HUDEP-2 (cell line): ENCODE results near the gene SSTR5.

ENCODE experiments used
- DNase-seq, 76 experiments: peaks; one replicate each; lab custom pipeline; 2025; ENCODE audit not compliant: unreplicated experiment in 76 of 76; lab: John Stamatoyannopoulos, UW

SSTR5 gene

GRCh38 chr16:1053700-1054368 lies 18.7 kb upstream of the SSTR5 start:
- DNase-seq, result no peak

DNA sequence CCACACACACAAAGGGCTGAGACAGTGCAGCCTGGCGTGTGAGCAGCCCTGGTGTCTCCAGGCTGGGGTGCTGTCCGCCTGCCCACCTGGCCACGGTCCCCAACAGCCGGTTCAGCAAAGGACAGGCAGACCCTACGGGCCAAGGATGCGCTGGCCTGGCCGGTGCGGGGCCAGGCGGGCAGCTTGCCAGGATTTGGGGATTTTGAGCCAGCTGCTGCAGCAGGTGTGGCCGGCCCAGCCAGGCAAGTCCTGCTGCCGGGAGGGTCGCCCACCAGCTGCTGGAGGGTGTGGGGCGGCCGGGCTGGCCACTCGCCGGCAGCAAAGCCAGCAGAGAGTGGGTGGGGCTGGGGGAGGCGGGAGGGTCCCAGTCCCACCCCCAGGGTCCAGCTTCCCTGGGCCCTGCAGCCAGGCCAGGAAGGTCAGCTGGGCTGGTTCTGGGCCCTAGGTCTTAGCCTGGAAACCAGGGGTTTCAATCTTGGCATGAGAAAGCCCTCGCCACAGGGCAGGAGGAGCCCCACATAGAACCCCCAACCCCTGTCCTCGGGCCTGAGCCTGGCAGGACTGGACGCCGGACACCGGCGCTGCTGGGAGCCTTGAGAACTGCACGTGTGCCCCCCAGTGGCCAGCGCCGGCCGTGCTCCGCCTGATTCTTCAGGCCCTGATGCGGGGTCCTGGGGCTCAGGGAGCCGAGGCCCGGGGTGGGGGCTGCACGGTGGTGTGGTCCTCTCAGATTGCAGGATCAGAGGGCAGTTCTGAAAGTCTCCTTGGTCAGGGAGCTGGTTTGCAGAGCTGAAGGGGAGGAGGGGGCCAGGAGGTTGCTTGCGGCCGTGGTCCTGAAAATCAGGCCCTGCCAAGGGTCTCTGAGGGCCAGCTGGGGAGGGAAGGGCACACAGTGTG lies 17.6 kb upstream of the SSTR5 start:
- peak in 16 of 76 experiments; percentile 6 to 37 (median 14) for DNase-seq

DNA sequence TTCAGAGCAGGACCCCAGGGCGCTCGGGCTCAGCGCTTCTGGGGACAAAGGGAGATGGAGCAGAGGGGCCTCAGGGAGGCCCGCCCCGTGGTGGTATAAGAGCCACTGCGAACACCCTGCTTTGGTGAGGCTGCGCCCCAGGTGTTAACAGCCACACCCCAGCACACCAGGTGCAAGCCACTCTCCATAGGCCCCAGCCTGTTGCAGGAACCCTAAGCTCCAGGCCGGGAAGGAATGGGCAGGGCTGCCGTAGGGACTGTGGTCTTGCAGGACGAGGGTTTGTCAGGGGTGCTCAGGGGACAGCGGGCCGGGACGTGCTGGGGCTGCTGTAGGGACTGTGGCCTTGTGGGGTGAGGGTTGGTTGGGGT lies 17.0 kb upstream of the SSTR5 start:
- no peak for DNase-seq

DNA sequence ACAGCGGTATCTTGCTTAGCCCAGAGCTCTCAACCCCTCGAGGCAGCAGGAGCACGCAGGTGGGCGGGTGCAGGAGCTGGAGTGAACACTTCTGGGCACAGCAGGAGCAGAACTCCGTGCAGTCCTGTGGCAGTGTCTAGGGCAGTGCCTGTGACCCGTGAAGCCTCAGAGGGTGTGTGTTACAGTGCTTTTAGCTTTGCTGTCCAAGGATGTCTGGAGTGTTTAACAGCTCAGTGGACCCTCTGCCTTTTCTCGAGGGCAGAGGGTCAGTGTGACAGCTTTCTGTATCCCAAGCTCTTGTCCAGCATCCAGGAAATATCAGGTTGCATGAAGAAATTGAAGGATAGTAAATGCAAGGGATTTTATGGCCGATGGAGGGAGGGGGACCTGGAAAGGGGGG lies 16.4 kb upstream of the SSTR5 start:
- peak in 1 of 76 experiments; percentile 11 for DNase-seq

DNA sequence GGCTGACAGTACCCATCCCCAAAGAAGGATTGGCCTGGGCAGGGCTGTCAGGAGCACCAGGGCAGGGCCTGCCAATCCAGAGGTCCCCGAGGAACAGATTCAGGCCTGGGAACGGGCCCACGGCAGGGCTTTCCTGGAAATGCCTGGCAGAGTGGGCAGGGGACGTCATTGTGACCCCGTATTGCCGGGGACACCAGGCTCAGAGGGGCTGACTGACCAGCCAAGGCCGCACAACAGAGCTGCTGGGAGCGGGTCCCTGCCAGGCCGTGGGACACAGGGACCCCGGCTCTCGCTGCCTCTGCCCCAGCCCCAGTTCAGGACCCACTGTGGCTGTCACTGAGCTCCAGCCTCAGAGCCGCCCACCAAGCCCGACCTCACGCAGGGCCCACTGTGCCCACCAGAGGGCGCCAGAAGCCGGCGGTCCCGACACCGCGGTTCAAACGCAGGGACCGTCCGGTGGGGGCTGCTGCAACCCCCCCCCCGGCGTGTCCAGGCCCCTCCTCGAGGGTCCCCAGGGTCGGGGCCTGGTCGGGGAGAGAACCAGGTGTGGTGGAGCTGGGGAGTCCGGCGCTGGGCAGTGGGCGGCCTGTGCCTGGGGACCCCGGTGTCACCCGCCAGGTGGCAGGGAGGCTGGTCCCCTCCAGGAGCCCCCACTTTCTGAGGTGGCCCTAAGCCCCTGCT lies 15.2 kb upstream of the SSTR5 start:
- DNase-seq, result peak in 44 of 76 experiments; percentile 0 to 67 (median 31)

DNA sequence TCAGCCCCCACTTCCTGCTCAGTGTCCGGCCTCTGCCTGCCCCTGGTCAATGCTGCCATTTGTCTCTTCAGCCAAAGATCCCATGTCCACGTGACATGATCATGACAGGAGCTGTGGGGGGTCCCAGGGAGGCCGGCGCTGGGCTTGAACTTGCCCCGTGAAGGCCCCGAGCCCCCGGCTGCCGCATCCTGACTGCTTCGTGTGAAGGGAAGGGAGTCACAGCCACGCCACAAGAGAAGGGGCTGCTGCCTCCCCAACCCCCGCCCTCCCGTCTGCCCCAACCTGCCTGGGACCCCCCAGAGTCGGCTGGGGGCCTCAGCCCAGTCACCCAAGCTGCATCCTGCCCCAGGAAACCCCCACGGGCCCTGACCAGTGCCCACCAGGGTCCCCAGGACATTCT lies 14.3 kb upstream of the SSTR5 start:
- no peak for DNase-seq

DNA sequence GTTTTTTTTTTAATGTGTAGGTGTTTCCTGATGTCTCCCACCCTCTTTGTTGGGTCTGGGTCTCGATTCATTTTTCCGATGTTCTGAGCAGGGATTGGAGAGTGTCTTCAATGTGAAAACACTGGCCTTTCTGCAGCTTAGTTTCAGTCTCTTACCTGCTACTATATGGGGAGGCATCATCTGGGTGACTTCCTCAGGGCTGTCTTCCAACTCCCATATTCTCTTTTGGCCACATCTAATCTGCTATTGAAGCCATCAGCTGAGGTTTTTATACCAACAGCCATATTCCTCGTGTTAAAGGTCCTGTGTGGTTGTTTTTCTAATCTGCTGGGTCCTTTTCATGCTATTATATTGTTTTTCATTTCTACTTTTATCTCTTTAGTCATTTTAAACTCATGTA lies 13.2 kb upstream of the SSTR5 start:
- DNase-seq, result no peak

GRCh38 chr16:1060416-1061340 lies 11.9 kb upstream of the SSTR5 start:
- no peak for DNase-seq

GRCh38 chr16:1061769-1062505 lies 10.6 kb upstream of the SSTR5 start:
- DNase-seq, result no peak

DNA sequence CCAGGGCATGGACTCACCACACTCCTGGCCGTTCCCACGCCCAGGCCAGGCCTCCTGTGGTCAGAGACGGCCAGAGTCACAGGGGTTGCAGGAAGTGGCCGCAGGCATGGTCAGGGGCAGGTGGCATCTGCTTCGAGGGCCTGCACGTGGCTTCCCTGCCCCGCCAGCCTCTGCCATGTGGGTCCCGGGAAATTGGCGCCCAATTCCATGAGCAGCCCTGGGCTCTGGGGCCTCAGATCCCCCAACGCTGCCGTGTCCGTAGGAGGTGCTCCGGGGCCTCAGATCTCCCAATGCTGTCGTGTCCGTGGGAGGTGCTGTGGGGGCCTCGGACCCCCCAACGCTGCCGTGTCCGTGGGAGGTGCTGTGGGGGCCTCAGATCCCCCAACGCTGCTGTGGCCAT lies 9.7 kb upstream of the SSTR5 start:
- DNase-seq, result no peak

- DNase-seq, result no peak
These were observed 8.8 kb upstream of the SSTR5 start for GRCh38 chr16:1063728-1064127.

- no peak for DNase-seq
These were observed 6.9 kb upstream of the SSTR5 start for GRCh38 chr16:1065469-1066128.

DNA sequence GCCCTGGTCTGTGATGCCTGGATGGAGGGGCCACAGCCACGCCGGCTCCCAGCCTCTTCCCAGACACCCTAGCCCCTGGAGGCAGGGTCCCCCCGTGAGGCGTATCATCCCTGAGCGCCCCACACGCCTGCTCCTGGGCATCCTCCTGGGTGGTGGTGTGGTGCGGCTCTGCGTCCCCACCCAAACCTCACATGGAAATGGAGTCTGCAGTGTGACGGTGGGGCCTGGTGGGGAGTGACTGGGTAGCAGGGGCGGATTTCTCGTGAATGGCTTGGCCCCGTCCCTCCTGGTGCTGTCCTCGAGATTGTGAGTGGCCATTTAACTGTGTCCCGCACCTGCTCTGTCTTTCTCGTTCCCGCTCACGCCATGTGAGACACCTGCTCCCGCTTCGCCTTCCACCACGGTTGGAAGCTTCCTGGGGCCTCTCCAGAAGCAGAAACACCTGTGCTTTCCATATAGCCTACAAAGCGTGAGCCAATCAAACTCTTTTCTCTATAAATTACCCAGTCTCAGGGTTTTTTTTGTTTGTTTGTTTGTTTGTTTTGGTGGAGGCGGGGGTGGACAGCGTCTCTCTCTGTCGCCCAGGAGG lies 5.9 kb upstream of the SSTR5 start:
- DNase-seq, result no peak

DNA sequence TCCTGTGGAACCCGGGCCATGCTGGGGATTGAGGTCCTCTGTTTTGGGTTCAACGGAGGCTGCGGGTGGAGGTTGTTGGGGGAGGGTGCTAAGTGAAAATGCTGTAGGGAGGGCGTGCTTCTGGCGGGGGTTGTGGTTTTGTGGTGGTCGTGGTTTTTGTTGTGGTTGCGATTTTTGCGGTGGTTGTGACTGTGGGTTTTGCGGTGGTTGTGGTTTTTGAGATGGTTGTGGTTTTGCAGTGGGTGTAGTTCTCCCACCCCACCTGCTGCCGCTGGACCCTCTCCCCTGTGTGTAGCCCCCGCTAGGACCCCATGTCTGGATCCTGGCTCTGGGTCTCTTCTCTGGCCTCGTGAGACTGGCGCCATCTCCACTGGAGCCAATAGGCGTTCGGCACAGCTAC lies 4.9 kb upstream of the SSTR5 start:
- DNase-seq, result no peak

- no peak for DNase-seq
These were observed 4.1 kb upstream of the SSTR5 start for GRCh38 chr16:1068451-1068850.

- DNase-seq, result no peak
These were observed 3.4 kb upstream of the SSTR5 start for GRCh38 chr16:1069154-1069553.

DNA sequence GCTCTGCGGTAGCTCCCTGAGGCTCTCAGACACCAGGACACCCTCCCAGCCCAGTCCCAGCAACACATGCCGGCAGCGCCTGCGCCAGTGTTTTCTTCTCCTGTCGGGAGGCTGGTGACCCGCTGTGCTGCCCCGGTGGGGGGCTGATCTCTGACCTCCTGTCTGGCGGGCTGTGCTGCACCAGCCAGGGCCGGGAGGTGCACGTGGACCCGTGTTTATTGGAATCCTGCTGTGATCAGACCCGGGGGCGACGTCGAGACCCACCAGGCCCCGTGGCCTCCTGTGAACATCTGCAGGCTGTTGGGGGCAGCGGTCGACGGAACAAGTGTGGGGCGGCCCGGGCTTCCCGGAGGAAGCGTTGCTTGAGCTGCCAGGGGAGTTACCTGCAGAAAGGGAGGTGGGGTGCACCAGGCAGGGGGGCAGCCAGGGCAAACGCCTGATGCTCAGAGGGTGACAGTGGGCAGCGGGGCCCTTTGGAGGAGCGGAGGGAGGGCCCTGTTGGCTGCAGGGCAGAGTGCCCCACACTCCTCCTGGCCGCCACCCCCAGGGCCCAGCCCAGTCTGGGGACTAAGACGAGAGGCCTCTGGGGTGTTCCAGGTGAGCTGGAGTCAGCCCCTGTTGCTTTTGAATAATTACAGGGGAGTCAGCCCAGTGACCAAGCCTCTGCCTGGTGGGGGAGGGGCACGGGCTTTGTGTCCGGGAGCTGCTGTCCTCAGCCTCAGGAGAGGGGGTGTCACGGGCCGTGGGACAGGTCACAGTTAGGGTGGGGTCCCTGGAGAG lies 2.3 kb upstream of the SSTR5 start:
- no peak for DNase-seq

DNA sequence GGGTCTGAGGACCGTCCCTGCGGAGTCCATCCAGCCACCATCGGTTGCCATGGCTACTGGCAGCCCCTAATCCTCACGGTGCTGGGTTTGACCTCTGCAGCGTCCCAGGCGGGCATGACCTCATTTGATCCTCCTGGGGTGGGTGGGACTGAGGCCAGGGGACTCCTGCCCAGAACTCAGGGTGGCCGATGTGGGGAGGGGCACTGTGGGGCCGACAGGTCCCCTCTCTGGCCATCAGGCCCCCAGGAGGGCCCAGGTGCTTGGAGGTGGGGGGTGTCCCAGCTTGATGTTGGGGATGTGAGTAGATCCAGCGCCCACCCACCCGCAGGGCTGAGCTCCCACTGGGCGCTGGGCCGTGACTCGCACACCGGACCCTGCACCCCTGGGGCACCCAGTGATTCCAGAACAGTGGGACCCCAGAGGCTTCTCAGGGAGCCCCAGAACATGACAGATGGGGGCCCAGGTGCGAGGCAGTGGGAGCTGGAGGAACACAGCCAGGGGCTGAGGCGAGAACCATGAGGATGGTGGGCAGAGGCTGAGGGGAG lies 1.6 kb upstream of the SSTR5 start:
- no peak for DNase-seq
